ENCODE measurements around the gene ACOD1. TPM values are rescaled to one million over a fixed set of nuclear protein-coding genes. Genes with fewer than 3 reads are reported as not detected.

The ACOD1 gene
- polyA plus RNA-seq, 1 donor (not counting 4 experiments of a cell fraction or from before 2014, with no cell fraction given): not detected

GRCh38 chr13:76980075-76980718, 31.9 kb downstream of the ACOD1 start:
- no peak for FAIRE-seq

GRCh38 chr13:76982061-76982460, 33.8 kb downstream of the ACOD1 start:
- TF ChIP-seq CTCF (optimal IDR thresholded peaks at IDR 0.05 in 1 of 3, IDR thresholded peaks at IDR 0.05 in 1 of 3, conservative IDR thresholded peaks at IDR 0.05 in 1 of 3; ENCODE audit: extremely low read depth in 1 of 3, insufficient read depth in 2 of 3, low read length in 3 of 3): no peak
- no peak for TF ChIP-seq EZH2 (IDR thresholded peaks at IDR 0.05; ENCODE audit: low read length)
- no peaks in the 10 kb centered on the region for H3K9me3 ChIP-seq (ENCODE audit: control insufficient read depth, low read depth, low read length)
- no peaks in the 10 kb centered on the region for H4K20me1 ChIP-seq (ENCODE audit: control insufficient read depth, extremely low read depth, insufficient read depth, low read length)
- H2AFZ ChIP-seq (ENCODE audit: control insufficient read depth, low read length): no peak overlapping the region
- H3K36me3 ChIP-seq (ENCODE audit: control insufficient read depth in 2 of 2, extremely low read depth in 1 of 2, insufficient read depth in 2 of 2, low read length in 2 of 2): no peaks in the 10 kb centered on the region
- peaks cover 3% of the 10 kb centered on the region for H3K4me1 ChIP-seq (ENCODE audit: control insufficient read depth, extremely low read depth, insufficient read depth, low read length)
- dilution Hi-C loops (cut with MboI; ENCODE audit: extremely low pct_ligation_motif_present, low sequenced_read_pairs): no loop called here
- no peak overlapping the region for H3K4me3 ChIP-seq (ENCODE audit: control insufficient read depth in 2 of 3, extremely low read depth in 1 of 3, insufficient read depth in 2 of 3, low read depth in 1 of 3, low read length in 3 of 3)
- H3K4me2 ChIP-seq (ENCODE audit: control insufficient read depth, extremely low read depth, insufficient read depth, low read depth, low read length): no peak overlapping the region
- no peak for DNase-seq (ENCODE audit: low read depth, low spot score)
- no peak overlapping the region for H3K27ac ChIP-seq (ENCODE audit: control insufficient read depth, insufficient read depth, low read length)
- no peak for FAIRE-seq
- H3K9ac ChIP-seq (ENCODE audit: control insufficient read depth, extremely low read depth, insufficient read depth, low read length): no peak overlapping the region
- H3K27me3 ChIP-seq (ENCODE audit: control insufficient read depth, extremely low read depth, insufficient read depth, low read length): peaks cover 15% of the 10 kb centered on the region
- no peaks in the 10 kb centered on the region for H3K9me1 ChIP-seq (ENCODE audit: control insufficient read depth, extremely low read depth, insufficient read depth, low read length)
- H3K79me2 ChIP-seq (ENCODE audit: control insufficient read depth, insufficient read depth, low read length): no peaks in the 10 kb centered on the region

More at GRCh38 chr13:76980075-76980718, 31.9 kb downstream of the ACOD1 start:
- Histone ChIP-seq H3K9me1 (ENCODE audit: control insufficient read depth, extremely low read depth, insufficient read depth, low read length) (no peaks in the 10 kb centered on the region), H2AFZ (ENCODE audit: control insufficient read depth, low read length) (no peak overlapping the region), H3K9me3 (ENCODE audit: control insufficient read depth, low read depth, low read length) (no peaks in the 10 kb centered on the region), H3K36me3 (ENCODE audit: control insufficient read depth in 2 of 2, extremely low read depth in 1 of 2, insufficient read depth in 2 of 2, low read length in 2 of 2) (no peaks in the 10 kb centered on the region), H4K20me1 (ENCODE audit: control insufficient read depth, extremely low read depth, insufficient read depth, low read length) (no peaks in the 10 kb centered on the region), H3K4me3 (ENCODE audit: control insufficient read depth in 2 of 3, extremely low read depth in 1 of 3, insufficient read depth in 2 of 3, low read depth in 1 of 3, low read length in 3 of 3) (no peak overlapping the region), H3K4me1 (ENCODE audit: control insufficient read depth, extremely low read depth, insufficient read depth, low read length) (peaks cover 12% of the 10 kb centered on the region), H3K27ac (ENCODE audit: control insufficient read depth, insufficient read depth, low read length) (no peak overlapping the region), H3K9ac (ENCODE audit: control insufficient read depth, extremely low read depth, insufficient read depth, low read length) (no peak overlapping the region), H3K27me3 (ENCODE audit: control insufficient read depth, extremely low read depth, insufficient read depth, low read length) (peaks cover 12% of the 10 kb centered on the region), H3K79me2 (ENCODE audit: control insufficient read depth, insufficient read depth, low read length) (no peaks in the 10 kb centered on the region), H3K4me2 (ENCODE audit: control insufficient read depth, extremely low read depth, insufficient read depth, low read depth, low read length) (peak overlapping the region; percentile 64)
- TF ChIP-seq CTCF (optimal IDR thresholded peaks at IDR 0.05 in 1 of 3, IDR thresholded peaks at IDR 0.05 in 1 of 3, conservative IDR thresholded peaks at IDR 0.05 in 1 of 3; ENCODE audit: extremely low read depth in 1 of 3, insufficient read depth in 2 of 3, low read length in 3 of 3) (peak; percentile 76 to 99 (median 87)), EZH2 (IDR thresholded peaks at IDR 0.05; ENCODE audit: low read length) (no peak)
- no peak for DNase-seq (ENCODE audit: low read depth, low spot score)
- dilution Hi-C loops (cut with MboI; ENCODE audit: extremely low pct_ligation_motif_present, low sequenced_read_pairs): no loop called here

Data from keratinocyte (primary cell).